ENCODE results near the gene LPP.

The LPP gene

GRCh38 chr3:188390775-188391443, 237.0 kb downstream of the LPP start:
- no peak for TF ChIP-seq CTCF (conservative IDR thresholded peaks at IDR 0.05; ENCODE audit: low read depth)
- ChIA-PET POLR2A (ENCODE audit: low non-redundant PET) (no interaction called here), CTCF (no interaction called here)
- no peak for DNase-seq (ENCODE audit: low spot score)
- H3K27ac ChIP-seq, result no peak overlapping the region

- no peak for TF ChIP-seq CTCF (conservative IDR thresholded peaks at IDR 0.05; ENCODE audit: low read depth)
- POLR2A ChIA-PET (ENCODE audit: low non-redundant PET), result no interaction called here
- CTCF ChIA-PET, result no interaction called here
- no peak for DNase-seq (ENCODE audit: low spot score)
- no peak overlapping the region for H3K27ac ChIP-seq
These were observed 237.6 kb downstream of the LPP start for GRCh38 chr3:188391592-188391991.

GRCh38 chr3:188392076-188392475, 238.1 kb downstream of the LPP start:
- DNase-seq (ENCODE audit: low spot score), result no peak
- ChIA-PET POLR2A (ENCODE audit: low non-redundant PET) (no interaction called here), CTCF (no interaction called here)
- TF ChIP-seq CTCF (conservative IDR thresholded peaks at IDR 0.05; ENCODE audit: low read depth), result no peak
- H3K27ac ChIP-seq, result no peak overlapping the region

- ChIA-PET POLR2A (ENCODE audit: low non-redundant PET) (no interaction called here), CTCF (interaction anchor here (0.5 kb wide), 1 partner anchor 1175 kb away, joined by 4 read pairs; no protein-coding TSS in a partner anchor)
- H3K27ac ChIP-seq, result no peak overlapping the region
- TF ChIP-seq CTCF (conservative IDR thresholded peaks at IDR 0.05; ENCODE audit: low read depth), result no peak
- no peak for DNase-seq (ENCODE audit: low spot score)
These were observed 240.7 kb downstream of the LPP start for GRCh38 chr3:188394623-188395022.

GRCh38 chr3:188396251-188396650, 242.3 kb downstream of the LPP start:
- H3K27ac ChIP-seq, result no peak overlapping the region
- ChIA-PET CTCF (no interaction called here), POLR2A (ENCODE audit: low non-redundant PET) (no interaction called here)
- no peak for TF ChIP-seq CTCF (conservative IDR thresholded peaks at IDR 0.05; ENCODE audit: low read depth)
- peak; percentile 42 for DNase-seq (ENCODE audit: low spot score)

GRCh38 chr3:188396900-188397299, 242.9 kb downstream of the LPP start:
- CTCF ChIA-PET, result no interaction called here
- no peak for TF ChIP-seq CTCF (conservative IDR thresholded peaks at IDR 0.05; ENCODE audit: low read depth)
- no peak overlapping the region for H3K27ac ChIP-seq
- no peak for DNase-seq (ENCODE audit: low spot score)
- POLR2A ChIA-PET (ENCODE audit: low non-redundant PET), result no interaction called here
